Measurements from ENCODE around the gene ZNF580. TPM values are rescaled to one million over a fixed set of nuclear protein-coding genes. Genes with fewer than 3 reads are reported as not detected.
A peak's percentile ranks its signal among the peaks of the same experiment; 100 is the strongest.

Gene ZNF580
- total RNA-seq, 1 experiment from 2014 or later, result 22.8 TPM

GRCh38 chr19:55600662-55601028 lies 40.2 kb upstream of the ZNF580 start:
- peak overlapping the region; percentile 54 for H3K18ac ChIP-seq (ENCODE audit: insufficient read length, low read depth, low read length)
- H2BK12ac ChIP-seq (ENCODE audit: insufficient read length, low read depth, low read length), result no peak overlapping the region
- no peak overlapping the region for H3K27ac ChIP-seq (ENCODE audit: insufficient read length, low read depth, low read length)
- Mint-ChIP-seq H3K36me3 (ENCODE audit: insufficient read depth in 1 of 3, low read depth in 3 of 3) (peaks cover 15 to 21% (median 18%) of the 10 kb centered on the region in 3 experiments; a peak in 6 of 7 replicates), H3K27ac (no peak overlapping the region; a peak in 1 of 7 replicates), H3K27me3 (ENCODE audit: low read depth) (no peaks in the 10 kb centered on the region), H3K4me3 (peak overlapping the region; percentile 57 to 78), H3K4me1 (peaks cover 29 to 39% of the 10 kb centered on the region in 2 experiments), H3K9me3 (peaks cover 2 to 4% of the 10 kb centered on the region in 2 experiments; a peak in 2 of 5 replicates)
- peaks cover 2% of the 10 kb centered on the region; the same call in 1 of the 2 replicates for H3K4me1 ChIP-seq (ENCODE audit: insufficient read depth, low read length)
- H3K23ac ChIP-seq (ENCODE audit: insufficient read length, low read depth, low read length), result no peak overlapping the region
- no peak overlapping the region for H2BK15ac ChIP-seq (ENCODE audit: low read depth, low read length)
- no peak overlapping the region for H4K5ac ChIP-seq (ENCODE audit: insufficient read length, low read depth, low read length)
- no peak overlapping the region for H2BK120ac ChIP-seq (ENCODE audit: low read depth, low read length, poor library complexity, severe bottlenecking)
- H3K9ac ChIP-seq (ENCODE audit: extremely low read depth, insufficient read length, low read length), result peak overlapping the region; percentile 33
- DNase-seq, result no peak
- no peak overlapping the region for H3K14ac ChIP-seq (ENCODE audit: insufficient read depth, low read length)
- H3K23me2 ChIP-seq (ENCODE audit: insufficient read length, low read depth, low read length, poor library complexity, severe bottlenecking), result peaks cover 4% of the 10 kb centered on the region
- no peak overlapping the region for H3K4ac ChIP-seq (ENCODE audit: low read depth, low read length)
- no peak overlapping the region for H3T11ph ChIP-seq (ENCODE audit: low read length)
- no peak overlapping the region for H2AFZ ChIP-seq (ENCODE audit: low read length)
- TF ChIP-seq, protein P1, sequence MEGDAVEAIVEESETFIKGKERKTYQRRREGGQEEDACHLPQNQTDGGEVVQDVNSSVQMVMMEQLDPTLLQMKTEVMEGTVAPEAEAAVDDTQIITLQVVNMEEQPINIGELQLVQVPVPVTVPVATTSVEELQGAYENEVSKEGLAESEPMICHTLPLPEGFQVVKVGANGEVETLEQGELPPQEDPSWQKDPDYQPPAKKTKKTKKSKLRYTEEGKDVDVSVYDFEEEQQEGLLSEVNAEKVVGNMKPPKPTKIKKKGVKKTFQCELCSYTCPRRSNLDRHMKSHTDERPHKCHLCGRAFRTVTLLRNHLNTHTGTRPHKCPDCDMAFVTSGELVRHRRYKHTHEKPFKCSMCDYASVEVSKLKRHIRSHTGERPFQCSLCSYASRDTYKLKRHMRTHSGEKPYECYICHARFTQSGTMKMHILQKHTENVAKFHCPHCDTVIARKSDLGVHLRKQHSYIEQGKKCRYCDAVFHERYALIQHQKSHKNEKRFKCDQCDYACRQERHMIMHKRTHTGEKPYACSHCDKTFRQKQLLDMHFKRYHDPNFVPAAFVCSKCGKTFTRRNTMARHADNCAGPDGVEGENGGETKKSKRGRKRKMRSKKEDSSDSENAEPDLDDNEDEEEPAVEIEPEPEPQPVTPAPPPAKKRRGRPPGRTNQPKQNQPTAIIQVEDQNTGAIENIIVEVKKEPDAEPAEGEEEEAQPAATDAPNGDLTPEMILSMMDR (conservative IDR thresholded peaks at IDR 0.05), result no peak
- no peaks in the 10 kb centered on the region for H4K20me1 ChIP-seq (ENCODE audit: control insufficient read depth, insufficient read depth, insufficient read length)
- H3K27me3 ChIP-seq (ENCODE audit: insufficient read depth, low read length), result no peaks in the 10 kb centered on the region
- WGBS (ENCODE audit: extremely low coverage, insufficient read length, low lambda C conversion rate), result no CpG with 5 or more reads among the region's 15 CpGs
- H3K4me2 ChIP-seq (ENCODE audit: insufficient read depth, insufficient read length, low read length), result peak overlapping the region; percentile 75
- H2BK5ac ChIP-seq (ENCODE audit: insufficient read length, low read length), result no peak overlapping the region
- no peak overlapping the region for H2BK20ac ChIP-seq (ENCODE audit: low read depth, low read length, poor library complexity, severe bottlenecking)
- H3K56ac ChIP-seq (ENCODE audit: insufficient read length, low read depth, low read length), result no peak overlapping the region
- no peaks in the 10 kb centered on the region for H3K9me3 ChIP-seq (ENCODE audit: control insufficient read depth, low read depth, low read length)
- H2AK5ac ChIP-seq (ENCODE audit: insufficient read length, low read length), result no peak overlapping the region
- H3K79me2 ChIP-seq (ENCODE audit: insufficient read depth, low read length), result no peaks in the 10 kb centered on the region
- H4K91ac ChIP-seq (ENCODE audit: insufficient read length, low read depth, low read length), result no peak overlapping the region
- H3K79me1 ChIP-seq (ENCODE audit: insufficient read depth, low read depth, low read length, poor library complexity, severe bottlenecking), result no peaks in the 10 kb centered on the region
- no peak overlapping the region for H4K8ac ChIP-seq (replicated peaks; ENCODE audit: insufficient read length, low read depth, low read length)
